H9 (cell line): ENCODE data around the gene BAG3. TPM values are rescaled to one million over a fixed set of nuclear protein-coding genes. Genes with fewer than 3 reads are reported as not detected.

Source experiments
- DNase-seq: peaks from one replicate; pipeline ENCODE4 v3.0.0-alpha.2; 2017
- H2AFZ ChIP-seq: one replicate; pipeline ENCODE4 v1.6.1; 2013; ENCODE audit warnings: mild to moderate bottlenecking, low read length, control low read depth, moderate library complexity
- H2AK5ac ChIP-seq: 2 replicates; pipeline ENCODE4 v1.6.1; 2013; ENCODE audit warnings: low read length, control low read depth, mixed read lengths; ENCODE audit not compliant: insufficient read length
- H2BK120ac ChIP-seq: one replicate; pipeline ENCODE4 v1.6.1; 2013; ENCODE audit warnings: low read depth, mild to moderate bottlenecking, low read length, control low read depth, inconsistent platforms; ENCODE audit not compliant: poor library complexity, severe bottlenecking
- H2BK12ac ChIP-seq: 2 replicates; pipeline ENCODE4 v1.6.1; 2013; ENCODE audit warnings: low read length, control low read depth, mixed read lengths, low read depth; ENCODE audit not compliant: insufficient read length
- H2BK15ac ChIP-seq: 2 replicates; pipeline ENCODE4 v1.6.1; 2013; ENCODE audit warnings: low read depth, low read length, control low read depth
- H2BK20ac ChIP-seq: one replicate; pipeline ENCODE4 v1.6.1; 2013; ENCODE audit warnings: low read depth, mild to moderate bottlenecking, low read length, control low read depth, inconsistent platforms; ENCODE audit not compliant: poor library complexity, severe bottlenecking
- H2BK5ac ChIP-seq: 2 replicates; pipeline ENCODE4 v1.6.1; 2013; ENCODE audit warnings: low read length, control low read depth, mixed read lengths; ENCODE audit not compliant: insufficient read length
- H3K14ac ChIP-seq: 2 replicates; pipeline ENCODE4 v1.6.1; 2013; ENCODE audit warnings: low read length, control low read depth; ENCODE audit not compliant: insufficient read depth
- H3K18ac ChIP-seq: 2 replicates; pipeline ENCODE4 v1.6.1; 2013; ENCODE audit warnings: low read depth, mild to moderate bottlenecking, mixed read lengths, low read length, control low read depth; ENCODE audit not compliant: insufficient read length
- H3K23ac ChIP-seq: 2 replicates; pipeline ENCODE4 v1.6.1; 2013; ENCODE audit warnings: low read length, control low read depth, mixed read lengths, low read depth; ENCODE audit not compliant: insufficient read length
- H3K23me2 ChIP-seq: 2 replicates; pipeline ENCODE4 v1.6.1; 2013; ENCODE audit warnings: low read depth, mild to moderate bottlenecking, mixed read lengths, low read length, control low read depth; ENCODE audit not compliant: insufficient read length, poor library complexity, severe bottlenecking
- H3K27ac ChIP-seq: 2 replicates; pipeline ENCODE4 v1.5.1; 2013; ENCODE audit warnings: low read length, control low read depth, mixed read lengths, low read depth; ENCODE audit not compliant: insufficient read length
- H3K27me3 ChIP-seq: 2 replicates; pipeline ENCODE4 v1.6.1; 2013; ENCODE audit warnings: low read length, control low read depth, inconsistent platforms; ENCODE audit not compliant: insufficient read depth
- H3K4ac ChIP-seq: 2 replicates; pipeline ENCODE4 v1.6.1; 2013; ENCODE audit warnings: low read depth, mild to moderate bottlenecking, control low read depth, inconsistent platforms, low read length, moderate library complexity
- H3K4me1 ChIP-seq: 2 replicates; pipeline ENCODE4 v1.6.1; 2013; ENCODE audit warnings: low read length, control low read depth, inconsistent platforms; ENCODE audit not compliant: insufficient read depth
- H3K4me2 ChIP-seq: 2 replicates; pipeline ENCODE4 v1.6.1; 2013; ENCODE audit warnings: low read length, control low read depth, mixed read lengths; ENCODE audit not compliant: insufficient read length, insufficient read depth
- H3K56ac ChIP-seq: 2 replicates; pipeline ENCODE4 v1.6.1; 2013; ENCODE audit warnings: low read depth, mild to moderate bottlenecking, mixed read lengths, low read length, control low read depth; ENCODE audit not compliant: insufficient read length
- H3K79me1 ChIP-seq: 2 replicates; pipeline ENCODE4 v1.6.1; 2013; ENCODE audit warnings: low read depth, mild to moderate bottlenecking, moderate library complexity, low read length, control low read depth, inconsistent platforms; ENCODE audit not compliant: insufficient read depth, poor library complexity, severe bottlenecking
- H3K79me2 ChIP-seq: 2 replicates; pipeline ENCODE4 v1.6.1; 2013; ENCODE audit warnings: low read length, control low read depth, inconsistent platforms; ENCODE audit not compliant: insufficient read depth
- H3K9ac ChIP-seq: 2 replicates; pipeline ENCODE4 v1.6.1; 2013; ENCODE audit warnings: low read length, control low read depth, mixed read lengths; ENCODE audit not compliant: insufficient read length; ENCODE audit errors: extremely low read depth
- H3K9me3 ChIP-seq: one replicate; pipeline ENCODE4 v1.6.1; 2013; ENCODE audit warnings: low read depth, low read length, inconsistent platforms; ENCODE audit not compliant: control insufficient read depth
- H3T11ph ChIP-seq: one replicate; pipeline ENCODE4 v1.6.1; 2013; ENCODE audit warnings: mild to moderate bottlenecking, low read length, control low read depth, inconsistent platforms
- H4K20me1 ChIP-seq: one replicate; pipeline ENCODE4 v1.6.1; 2013; ENCODE audit not compliant: control insufficient read depth, insufficient read length, insufficient read depth
- H4K5ac ChIP-seq: 2 replicates; pipeline ENCODE4 v1.6.1; 2013; ENCODE audit warnings: low read depth, mild to moderate bottlenecking, mixed read lengths, low read length, control low read depth; ENCODE audit not compliant: insufficient read length
- H4K8ac ChIP-seq: replicated peaks from 2 replicates; pipeline ENCODE4 v1.6.1; 2013; ENCODE audit warnings: low read length, control low read depth, mixed read lengths, low read depth; ENCODE audit not compliant: insufficient read length
- H4K91ac ChIP-seq: 2 replicates; pipeline ENCODE4 v1.6.1; 2013; ENCODE audit warnings: low read depth, mild to moderate bottlenecking, moderate library complexity, mixed read lengths, low read length, control low read depth; ENCODE audit not compliant: insufficient read length
- H3K27ac Mint-ChIP-seq, 3 experiments: 2 replicates in 2 of 3; 3 replicates in 1 of 3; pipeline ENCODE4 v1.8.0; 2020 to 2021; ENCODE audit warnings: mixed read lengths in 3 of 3, mild to moderate bottlenecking in 1 of 3, moderate library complexity in 1 of 3
- H3K27me3 Mint-ChIP-seq: 2 replicates; pipeline ENCODE4 v1.8.0; 2021; ENCODE audit warnings: low read depth, mild to moderate bottlenecking, moderate library complexity, mixed read lengths
- H3K36me3 Mint-ChIP-seq, 3 experiments: 2 replicates in 2 of 3; 3 replicates in 1 of 3; pipeline ENCODE4 v1.8.0; 2020 to 2021; ENCODE audit warnings: low read depth in 3 of 3, mixed read lengths in 3 of 3; ENCODE audit not compliant: insufficient read depth in 1 of 3
- H3K4me1 Mint-ChIP-seq, 2 experiments: 2 replicates each; pipeline ENCODE4 v1.8.0; 2020; ENCODE audit warnings: mixed read lengths in 2 of 2
- H3K4me3 Mint-ChIP-seq, 2 experiments: 2 replicates in 1 of 2; 3 replicates in 1 of 2; pipeline ENCODE4 v1.8.0; 2020 to 2021; ENCODE audit warnings: mild to moderate bottlenecking in 2 of 2, mixed read lengths in 2 of 2, moderate library complexity in 1 of 2
- H3K9me3 Mint-ChIP-seq, 2 experiments: 2 replicates in 1 of 2; 3 replicates in 1 of 2; pipeline ENCODE4 v1.8.0; 2020; ENCODE audit warnings: mild to moderate bottlenecking in 2 of 2, mixed read lengths in 2 of 2, moderate library complexity in 1 of 2
- WGBS: extraction: QIAGEN DNeasy Blood & Tissue Kit; methylation state at CpG from one replicate; pipeline ENCODE4 v1.1.7; 2013; ENCODE audit warnings: missing lambda C conversion rate, low lambda C conversion rate, mixed read lengths; ENCODE audit not compliant: insufficient read length; ENCODE audit errors: extremely low coverage; 5-methylcytosine and 5-hydroxymethylcytosine counted together
- total RNA-seq: library from RNA; stranded (reverse); gene quantifications from 2 replicates; pipeline ENCODE4 v1.2.1, GENCODE V29; 2021
- TF ChIP-seq, protein P1 (sequence below): fragments of 200-600 bp; sonication (generic); conservative IDR thresholded peaks from 3 replicates; pipeline ENCODE4 v1.8.0; 2021; ENCODE audit warnings: antibody characterized with exemption, mild to moderate bottlenecking

BAG3 gene
- total RNA-seq, 1 experiment from 2014 or later: 11.4 TPM

GRCh38 chr10:119654540-119654939 lies 3.4 kb downstream of the BAG3 start:
- no peaks in the 10 kb centered on the region for H3K23me2 ChIP-seq
- H3K9ac ChIP-seq: no peak overlapping the region
- no peak overlapping the region for H3K14ac ChIP-seq
- no peaks in the 10 kb centered on the region for H3K9me3 ChIP-seq
- TF ChIP-seq, protein P1, sequence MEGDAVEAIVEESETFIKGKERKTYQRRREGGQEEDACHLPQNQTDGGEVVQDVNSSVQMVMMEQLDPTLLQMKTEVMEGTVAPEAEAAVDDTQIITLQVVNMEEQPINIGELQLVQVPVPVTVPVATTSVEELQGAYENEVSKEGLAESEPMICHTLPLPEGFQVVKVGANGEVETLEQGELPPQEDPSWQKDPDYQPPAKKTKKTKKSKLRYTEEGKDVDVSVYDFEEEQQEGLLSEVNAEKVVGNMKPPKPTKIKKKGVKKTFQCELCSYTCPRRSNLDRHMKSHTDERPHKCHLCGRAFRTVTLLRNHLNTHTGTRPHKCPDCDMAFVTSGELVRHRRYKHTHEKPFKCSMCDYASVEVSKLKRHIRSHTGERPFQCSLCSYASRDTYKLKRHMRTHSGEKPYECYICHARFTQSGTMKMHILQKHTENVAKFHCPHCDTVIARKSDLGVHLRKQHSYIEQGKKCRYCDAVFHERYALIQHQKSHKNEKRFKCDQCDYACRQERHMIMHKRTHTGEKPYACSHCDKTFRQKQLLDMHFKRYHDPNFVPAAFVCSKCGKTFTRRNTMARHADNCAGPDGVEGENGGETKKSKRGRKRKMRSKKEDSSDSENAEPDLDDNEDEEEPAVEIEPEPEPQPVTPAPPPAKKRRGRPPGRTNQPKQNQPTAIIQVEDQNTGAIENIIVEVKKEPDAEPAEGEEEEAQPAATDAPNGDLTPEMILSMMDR: no peak
- no peak overlapping the region for H3K27ac ChIP-seq
- H4K20me1 ChIP-seq: no peaks in the 10 kb centered on the region
- H3K4me3 Mint-ChIP-seq: peak overlapping the region in 1 of 2 experiments; percentile 22; a peak in 1 of 5 replicates
- H2BK15ac ChIP-seq: no peak overlapping the region
- no peaks in the 10 kb centered on the region; the same call in none of the 2 replicates for H3K27me3 Mint-ChIP-seq
- no peak overlapping the region for H2BK5ac ChIP-seq
- no peak overlapping the region for H2BK12ac ChIP-seq
- H3K9me3 Mint-ChIP-seq: no peaks in the 10 kb centered on the region; a peak in 1 of 5 replicates
- no peak for DNase-seq
- H3K4me1 ChIP-seq: peaks cover 4% of the 10 kb centered on the region; the same call in 1 of the 2 replicates
- no peak overlapping the region for H4K91ac ChIP-seq
- H3K27ac Mint-ChIP-seq: no peak overlapping the region
- peaks cover 5 to 16% (median 6%) of the 10 kb centered on the region in 3 experiments for H3K36me3 Mint-ChIP-seq
- no peak overlapping the region for H3K18ac ChIP-seq
- no peak overlapping the region for H4K8ac ChIP-seq
- H3K79me2 ChIP-seq: no peaks in the 10 kb centered on the region; the same call in 1 of the 2 replicates
- no peak overlapping the region for H3K4me2 ChIP-seq
- no peak overlapping the region for H3K56ac ChIP-seq
- H4K5ac ChIP-seq: no peak overlapping the region
- no peak overlapping the region for H2BK20ac ChIP-seq
- no peaks in the 10 kb centered on the region for H3K27me3 ChIP-seq
- H3K79me1 ChIP-seq: no peaks in the 10 kb centered on the region
- H3T11ph ChIP-seq: no peak overlapping the region
- H2AFZ ChIP-seq: no peak overlapping the region
- no peak overlapping the region for H2AK5ac ChIP-seq
- no CpG with 5 or more reads among the region's 6 CpGs for WGBS
- H3K4me1 Mint-ChIP-seq: peaks cover 39 to 44% of the 10 kb centered on the region in 2 experiments
- no peak overlapping the region for H3K23ac ChIP-seq
- H2BK120ac ChIP-seq: no peak overlapping the region
- no peak overlapping the region for H3K4ac ChIP-seq
